Erythroblast (primary cell): Measurements from ENCODE around the gene SLC47A2.

Source experiments
- GATA1 ChIP-seq: IDR thresholded peaks from 2 replicates; pipeline ENCODE4 v1.6.1; 2011; ENCODE audit warnings: low read depth, mild to moderate bottlenecking, control low read depth, low read length, moderate library complexity
- POLR2A ChIP-seq: IDR thresholded peaks from 2 replicates; pipeline ENCODE4 v1.6.1; 2011; ENCODE audit warnings: mild to moderate bottlenecking, low read length

- TF ChIP-seq POLR2A (no peak), GATA1 (no peak)
Observed at GRCh38 chr17:19727501-19728078, 11.2 kb upstream of the SLC47A2 start.
